GM18867 (cell line): ENCODE results near the gene DEPDC5.
"Not testable (repeated sequence)": the region's sequence is repeated elsewhere in the genome, so short reads cannot be mapped to it uniquely, and the experiment has no call there.

ENCODE experiments used
- ATAC-seq: cut with Tn5 transposase; IDR thresholded peaks from one replicate; pipeline ENCODE4 v1.9.1; 2021; ENCODE audit warnings: mild to moderate bottlenecking, moderate library complexity; ENCODE audit not compliant: unreplicated experiment

DEPDC5 gene

GRCh38 chr22:31748490-31748889 is 5.3 kb upstream of the DEPDC5 start:
- no peak for ATAC-seq

GRCh38 chr22:31749636-31750364 is 4.0 kb upstream of the DEPDC5 start, which contains the start of gene PRR14L:
Gene PRR14L (minus strand): TSS chr22:31750132. CDS start chr22:31738860, 11,272 bp downstream.
- peak; percentile 68 for ATAC-seq

- ATAC-seq = no peak
Measured at GRCh38 chr22:31750365-31751284, 3.2 kb upstream of the DEPDC5 start.

- no peak for ATAC-seq
Measured at GRCh38 chr22:31752096-31752847, 1.5 kb upstream of the DEPDC5 start.

GRCh38 chr22:31753005-31753633 is 700 bp upstream of the DEPDC5 start:
- ATAC-seq = peak; percentile 1

GRCh38 chr22:31754813-31755212 is 994 bp downstream of the DEPDC5 start:
- ATAC-seq = no peak

- no peak for ATAC-seq
Measured at GRCh38 chr22:31757265-31757664, 3.4 kb downstream of the DEPDC5 start.

- not testable (repeated sequence) for ATAC-seq
Measured at GRCh38 chr22:31758860-31759259, 5.0 kb downstream of the DEPDC5 start.

- ATAC-seq = no peak
Measured at GRCh38 chr22:31764785-31765184, 11.0 kb downstream of the DEPDC5 start.

GRCh38 chr22:31768422-31769059 is 14.7 kb downstream of the DEPDC5 start:
- ATAC-seq = no peak

- ATAC-seq = no peak
Measured at GRCh38 chr22:31773416-31773815, 19.6 kb downstream of the DEPDC5 start.

GRCh38 chr22:31776231-31776630 is 22.4 kb downstream of the DEPDC5 start:
- ATAC-seq = no peak

GRCh38 chr22:31789803-31790202 is 36.0 kb downstream of the DEPDC5 start:
- ATAC-seq = no peak

- ATAC-seq = no peak
Measured at GRCh38 chr22:31790240-31790639, 36.4 kb downstream of the DEPDC5 start.

GRCh38 chr22:31799358-31799757 is 45.5 kb downstream of the DEPDC5 start:
- not testable (repeated sequence) for ATAC-seq

GRCh38 chr22:31800065-31800464 is 46.2 kb downstream of the DEPDC5 start:
- ATAC-seq = no peak

- ATAC-seq = not testable (repeated sequence)
Measured at GRCh38 chr22:31800861-31801260, 47.0 kb downstream of the DEPDC5 start.

- no peak for ATAC-seq
Measured at GRCh38 chr22:31802575-31802974, 48.8 kb downstream of the DEPDC5 start.

- ATAC-seq = no peak
Measured at GRCh38 chr22:31806751-31807150, 52.9 kb downstream of the DEPDC5 start.

- ATAC-seq = no peak
Measured at GRCh38 chr22:31812977-31813605, 59.3 kb downstream of the DEPDC5 start.
